Transverse colon (tissue), 4 donors: ENCODE results near the gene DTD1. TPM values are rescaled to one million over a fixed set of nuclear protein-coding genes. Genes with fewer than 3 reads are reported as not detected.

ENCODE experiments used
- DNase-seq: peaks from one replicate; pipeline ENCODE4 v3.0.0-alpha.2; 2019
- H3K27ac ChIP-seq, 4 donors: fragments of 200-600 bp; sonication (generic); 2 replicates each; pipeline ENCODE4 v1.5.1; 2016 to 2018; ENCODE audit warnings: inconsistent platforms in 4 of 4
- H3K27me3 ChIP-seq: fragments of 200-600 bp; sonication (generic); 2 replicates; pipeline ENCODE4 v1.5.1; 2017; ENCODE audit warnings: inconsistent platforms
- H3K36me3 ChIP-seq, 4 donors: fragments of 200-600 bp; sonication (generic); 2 replicates each; pipeline ENCODE4 v1.5.1; 2017 to 2019; ENCODE audit warnings: inconsistent platforms in 4 of 4
- H3K4me1 ChIP-seq, 4 donors: fragments of 200-600 bp; sonication (generic); 2 replicates each; pipeline ENCODE4 v1.5.1; 2017 to 2020; ENCODE audit warnings: inconsistent platforms in 4 of 4
- H3K4me3 ChIP-seq, 4 donors: fragments of 200-600 bp; sonication (generic); 1 replicate in 1 of 4; 2 replicates in 3 of 4; pipeline versions ENCODE4 v1.5.1 to v1.6.1; 2017 to 2019; ENCODE audit warnings: inconsistent platforms in 4 of 4
- H3K9me3 ChIP-seq, 2 donors: fragments of 200-600 bp; sonication (generic); 2 replicates each; pipeline ENCODE4 v1.5.1; 2017 to 2019; ENCODE audit warnings: inconsistent platforms in 2 of 2
- CTCF ChIP-seq, 5 experiments: fragments of 200-600 bp in 3 of 5; fragments of 450-650 bp in 2 of 5; sonication (generic) in 3 of 5; IDR thresholded peaks; 1 replicate in 2 of 5; 2 replicates in 3 of 5; pipeline ENCODE4 v1.5.1; 2016 to 2017; ENCODE audit warnings: antibody characterized with exemption in 5 of 5, inconsistent platforms in 3 of 5, mild to moderate bottlenecking in 2 of 5, moderate library complexity in 1 of 5
- EP300 ChIP-seq: sonication (generic); formaldehyde crosslinking; IDR thresholded peaks from one replicate; pipeline ENCODE4 v1.6.1; 2017; ENCODE audit warnings: antibody characterized with exemption, low read depth
- POLR2A ChIP-seq: fragments of 450-650 bp; IDR thresholded peaks from one replicate; pipeline ENCODE4 v1.6.1; 2016; ENCODE audit warnings: antibody characterized with exemption, mild to moderate bottlenecking, moderate library complexity
- POLR2AphosphoS5 ChIP-seq, 3 donors: sonication (generic); formaldehyde crosslinking; IDR thresholded peaks; one replicate each; pipeline ENCODE4 v1.6.1; 2016; ENCODE audit warnings: antibody characterized with exemption in 3 of 3
- WGBS, 2 donors: methylation state at CpG; one replicate each; pipeline ENCODE4 v1.1.5; 2018; ENCODE audit warnings: low coverage in 1 of 2; 5-methylcytosine and 5-hydroxymethylcytosine counted together
- in situ Hi-C, 4 donors: fragments of 200-750 bp; cut with MboI; loops; one replicate each; pipeline versions ENCODE4 v1.15.0 to v1.15.1; 2017; ENCODE audit warnings: low sequenced_read_pairs in 3 of 4, low pct_ligation_motif_present in 1 of 4, low pct_unique_long_range_greater_than_20kb in 1 of 4
- intact Hi-C: fragments of 100-400 bp; cut with DNase I; formaldehyde crosslinking; loops from one replicate; pipeline ENCODE4 v1.15.1; 2023; ENCODE audit warnings: low total_unique reads
- total RNA-seq, 4 donors: library from RNA; depleted of rRNA; stranded (reverse); fragments of >200 nt; gene quantifications; one replicate each; pipeline ENCODE4 v1.1.0, GENCODE V29; 2016

The DTD1 gene
- total RNA-seq, 4 donors from 2014 or later: 3.7 to 17.6 (median 9.8) TPM

GRCh38 chr20:18688676-18689075 lies 100.8 kb downstream of the DTD1 start:
- intact Hi-C loops: no loop called here
- TF ChIP-seq CTCF (IDR thresholded peaks at IDR 0.05) (no peak), EP300 (no peak), POLR2AphosphoS5 (IDR thresholded peaks at IDR 0.05) (no peak), POLR2A (no peak)

GRCh38 chr20:18689557-18689956 lies 101.7 kb downstream of the DTD1 start:
- Histone ChIP-seq H3K4me1 (peaks cover 0 to 15% (median 11%) of the 10 kb centered on the region in 4 donors), H3K27ac (no peak overlapping the region), H3K9me3 (no peaks in the 10 kb centered on the region), H3K4me3 (no peak overlapping the region), H3K36me3 (no peaks in the 10 kb centered on the region), H3K27me3 (no peaks in the 10 kb centered on the region)
- in situ Hi-C loops: no loop called here
- intact Hi-C loops: no loop called here
- no peak for DNase-seq
- WGBS, 2 donors: 76% methylated on average over 1 of the region's 1 CpG; no CpG with 5 or more reads in 1 of the 2 donors
- TF ChIP-seq POLR2A (no peak), POLR2AphosphoS5 (IDR thresholded peaks at IDR 0.05) (no peak), EP300 (no peak), CTCF (IDR thresholded peaks at IDR 0.05) (no peak)

More at GRCh38 chr20:18688676-18689075, 100.8 kb downstream of the DTD1 start:
- Histone ChIP-seq H3K27ac (no peak overlapping the region), H3K4me1 (peaks cover 0 to 15% (median 11%) of the 10 kb centered on the region in 4 donors), H3K4me3 (no peak overlapping the region), H3K36me3 (no peaks in the 10 kb centered on the region), H3K9me3 (no peaks in the 10 kb centered on the region), H3K27me3 (no peaks in the 10 kb centered on the region)
- whole genome bisulfite sequencing, 2 donors: 87 to 88% methylated on average over 3 of the region's 3 CpGs
- in situ Hi-C loops: no loop called here
- DNase-seq: no peak

- no peak for DNase-seq
- TF ChIP-seq CTCF (IDR thresholded peaks at IDR 0.05) (no peak), POLR2AphosphoS5 (IDR thresholded peaks at IDR 0.05) (no peak), POLR2A (no peak), EP300 (no peak)
- Histone ChIP-seq H3K36me3 (no peaks in the 10 kb centered on the region), H3K4me1 (peaks cover 0 to 11% (median 8%) of the 10 kb centered on the region in 4 donors), H3K27ac (no peak overlapping the region), H3K27me3 (no peaks in the 10 kb centered on the region), H3K9me3 (no peaks in the 10 kb centered on the region), H3K4me3 (no peak overlapping the region)
- in situ Hi-C loops (no loop called here), intact Hi-C loops (no loop called here)
- 13 to 38% methylated on average over 1 of the region's 1 CpG for WGBS, 2 donors
Observed at GRCh38 chr20:18692447-18692846, 104.6 kb downstream of the DTD1 start.

DNA sequence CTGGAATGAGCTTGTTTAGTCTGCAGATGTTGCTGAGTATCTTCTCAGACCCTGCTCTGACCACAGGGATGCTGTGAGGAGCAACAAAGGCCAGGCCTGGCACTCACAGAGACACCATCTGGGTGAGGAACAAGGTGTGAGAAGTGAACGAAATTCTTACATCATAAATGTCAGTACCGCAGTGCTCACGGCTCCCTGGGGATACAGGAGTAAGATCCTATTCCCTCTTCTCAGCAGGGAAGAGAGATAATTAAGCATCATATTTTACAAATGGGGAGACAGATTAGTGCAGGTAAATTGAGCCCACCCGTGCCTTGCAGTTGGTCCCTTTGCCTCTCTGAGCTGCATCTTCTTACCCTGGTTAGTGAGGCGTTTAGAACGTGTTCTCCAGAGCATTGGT lies 106.2 kb downstream of the DTD1 start:
- no peak for DNase-seq
- Histone ChIP-seq H3K36me3 (no peaks in the 10 kb centered on the region), H3K9me3 (no peaks in the 10 kb centered on the region), H3K27ac (no peak overlapping the region), H3K27me3 (no peaks in the 10 kb centered on the region), H3K4me1 (peaks cover 0 to 11% (median 8%) of the 10 kb centered on the region in 4 donors), H3K4me3 (no peak overlapping the region)
- in situ Hi-C loops: no loop called here
- WGBS, 2 donors: 96% methylated on average over 6 of the region's 6 CpGs; no CpG with 5 or more reads in 1 of the 2 donors
- intact Hi-C loops: no loop called here
- TF ChIP-seq POLR2AphosphoS5 (IDR thresholded peaks at IDR 0.05) (no peak), EP300 (no peak), CTCF (IDR thresholded peaks at IDR 0.05) (no peak), POLR2A (no peak)
